Adrenal gland (tissue), 5 donors: ENCODE results near the gene MAP2K5.

Experiments used
- POLR2A ChIP-seq, 2 donors: fragments of 450-650 bp; IDR thresholded peaks; one replicate each; pipeline ENCODE4 v1.6.1; 2017; ENCODE audit warnings: antibody characterized with exemption in 2 of 2, mild to moderate bottlenecking in 2 of 2, moderate library complexity in 1 of 2
- TF ChIP-seq, protein P1 (sequence below), 6 experiments: fragments of 450-650 bp in 4 of 6; fragments of 200-600 bp in 2 of 6; sonication (generic) in 1 of 6; IDR thresholded peaks; 1 replicate in 5 of 6; 2 replicates in 1 of 6; pipeline versions ENCODE4 v1.5.1 to v1.8.0; 2016 to 2021; ENCODE audit warnings: antibody characterized with exemption in 6 of 6, mild to moderate bottlenecking in 2 of 6, moderate library complexity in 1 of 6
- donor health status: DM: no; HTN: no; CAD: no.

GRCh38 chr15:67570875-67571647, 28.6 kb downstream of the MAP2K5 start:
- TF ChIP-seq, protein P1, sequence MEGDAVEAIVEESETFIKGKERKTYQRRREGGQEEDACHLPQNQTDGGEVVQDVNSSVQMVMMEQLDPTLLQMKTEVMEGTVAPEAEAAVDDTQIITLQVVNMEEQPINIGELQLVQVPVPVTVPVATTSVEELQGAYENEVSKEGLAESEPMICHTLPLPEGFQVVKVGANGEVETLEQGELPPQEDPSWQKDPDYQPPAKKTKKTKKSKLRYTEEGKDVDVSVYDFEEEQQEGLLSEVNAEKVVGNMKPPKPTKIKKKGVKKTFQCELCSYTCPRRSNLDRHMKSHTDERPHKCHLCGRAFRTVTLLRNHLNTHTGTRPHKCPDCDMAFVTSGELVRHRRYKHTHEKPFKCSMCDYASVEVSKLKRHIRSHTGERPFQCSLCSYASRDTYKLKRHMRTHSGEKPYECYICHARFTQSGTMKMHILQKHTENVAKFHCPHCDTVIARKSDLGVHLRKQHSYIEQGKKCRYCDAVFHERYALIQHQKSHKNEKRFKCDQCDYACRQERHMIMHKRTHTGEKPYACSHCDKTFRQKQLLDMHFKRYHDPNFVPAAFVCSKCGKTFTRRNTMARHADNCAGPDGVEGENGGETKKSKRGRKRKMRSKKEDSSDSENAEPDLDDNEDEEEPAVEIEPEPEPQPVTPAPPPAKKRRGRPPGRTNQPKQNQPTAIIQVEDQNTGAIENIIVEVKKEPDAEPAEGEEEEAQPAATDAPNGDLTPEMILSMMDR (IDR thresholded peaks at IDR 0.05) = no peak
- TF ChIP-seq POLR2A (IDR thresholded peaks at IDR 0.05) = no peak
